HepG2 (cell line): Measurements from ENCODE around the gene TEX22. TPM values are rescaled to one million over a fixed set of nuclear protein-coding genes. Genes with fewer than 3 reads are reported as not detected.
A peak's percentile ranks its signal among the peaks of the same experiment; 100 is the strongest.

ENCODE experiments used
- ARID2 ChIP-seq: sonication (generic); formaldehyde crosslinking; IDR thresholded peaks from 2 replicates; pipeline ENCODE4 v1.8.1; 2022; ENCODE audit warnings: mild to moderate bottlenecking, missing genetic modification reagents, borderline replicate concordance
- ESRRA ChIP-seq: sonication (generic); formaldehyde crosslinking; IDR thresholded peaks from 2 replicates; pipeline ENCODE4 v1.5.1; 2020; ENCODE audit warnings: mild to moderate bottlenecking, low read depth, missing genetic modification reagents
- HDAC1 ChIP-seq: sonication (generic); formaldehyde crosslinking; IDR thresholded peaks from 2 replicates; pipeline ENCODE4 v1.5.1; 2020; ENCODE audit warnings: mild to moderate bottlenecking, missing genetic modification reagents
- NR2F2 ChIP-seq: IDR thresholded peaks from 2 replicates; pipeline ENCODE4 v1.6.1; 2012; ENCODE audit warnings: low read depth, inconsistent platforms, borderline replicate concordance
- PRPF4 ChIP-seq: fragments of 200-400 bp; formaldehyde crosslinking; IDR thresholded peaks from 2 replicates; pipeline ENCODE4 v1.6.1; 2016; ENCODE audit warnings: low read length, low read depth; ENCODE audit not compliant: poor library complexity, severe bottlenecking
- RBAK ChIP-seq: sonication (generic); formaldehyde crosslinking; IDR thresholded peaks from 2 replicates; pipeline ENCODE4 v1.5.1; 2020; ENCODE audit warnings: mild to moderate bottlenecking, missing genetic modification reagents
- ZFYVE20 ChIP-seq: sonication (generic); formaldehyde crosslinking; IDR thresholded peaks from 2 replicates; pipeline ENCODE4 v1.8.0; 2023; ENCODE audit warnings: low read depth, mild to moderate bottlenecking, moderate library complexity, missing genetic modification reagents, borderline replicate concordance
- ZKSCAN1 ChIP-seq: fragments of 150-350 bp; IDR thresholded peaks from 2 replicates; pipeline ENCODE4 v1.6.1; 2014; ENCODE audit warnings: low read length
- ZNF337 ChIP-seq: sonication (generic); formaldehyde crosslinking; IDR thresholded peaks from 2 replicates; pipeline ENCODE4 v1.5.1; 2020; ENCODE audit warnings: missing genetic modification reagents, low read depth, mild to moderate bottlenecking, borderline replicate concordance
- ZNF879 ChIP-seq: sonication (generic); formaldehyde crosslinking; IDR thresholded peaks from 2 replicates; pipeline ENCODE4 v1.8.1; 2023; ENCODE audit warnings: missing genetic modification reagents
- polyA plus RNA-seq, 8 experiments: library from polyadenylated mRNA; depleted of rRNA in 3 of 8; stranded (reverse) in 7 of 8; unstranded in 1 of 8; fragments of >200 nt; fragmentation: Illumina TruSeq in 4 of 8; extraction: Trizol in 4 of 8; gene quantifications; 2 replicates each; pipeline versions ENCODE4 v1.2.1 to v1.2.3, GENCODE V29; 2011 to 2016; ENCODE audit warnings: low read depth in 4 of 8, missing spikeins in 1 of 8, mixed read lengths in 1 of 8; ENCODE audit not compliant: insufficient read depth in 1 of 8
- total RNA-seq, 5 experiments: library from RNA; depleted of rRNA; stranded (reverse); fragments of >200 nt; fragmentation: Illumina TruSeq; extraction: Trizol; gene quantifications; 2 replicates each; pipeline ENCODE4 v1.2.3, GENCODE V29; 2016; ENCODE audit warnings: low read depth in 1 of 5
- TF ChIP-seq, protein P1 (sequence below): sonication (generic); formaldehyde crosslinking; IDR thresholded peaks from 2 replicates; pipeline ENCODE4 v1.9.0; 2021; ENCODE audit warnings: missing genetic modification reagents, borderline replicate concordance
- TF ChIP-seq, protein P2 (sequence below): sonication (generic); formaldehyde crosslinking; IDR thresholded peaks from 2 replicates; pipeline ENCODE4 v1.5.1; 2020; ENCODE audit warnings: mild to moderate bottlenecking, missing genetic modification reagents, moderate library complexity
- TF ChIP-seq, protein P3 (sequence below): sonication (generic); formaldehyde crosslinking; IDR thresholded peaks from 2 replicates; pipeline ENCODE4 v1.8.0; 2023; ENCODE audit warnings: mild to moderate bottlenecking, missing genetic modification reagents
- TF ChIP-seq, protein P4 (sequence below): IDR thresholded peaks from 2 replicates; pipeline ENCODE4 v1.6.1; 2016; ENCODE audit warnings: low read depth
- TF ChIP-seq, protein P5 (sequence below): sonication (generic); formaldehyde crosslinking; conservative IDR thresholded peaks from 2 replicates; pipeline ENCODE4 v1.4.0; 2020; ENCODE audit warnings: missing genetic modification reagents

Gene TEX22
- total and polyA plus RNA-seq, 2 of the 13 experiments (the other 11 are each of a cell fraction or from before 2014, with no cell fraction given): 0.07 to 0.27 TPM

DNA sequence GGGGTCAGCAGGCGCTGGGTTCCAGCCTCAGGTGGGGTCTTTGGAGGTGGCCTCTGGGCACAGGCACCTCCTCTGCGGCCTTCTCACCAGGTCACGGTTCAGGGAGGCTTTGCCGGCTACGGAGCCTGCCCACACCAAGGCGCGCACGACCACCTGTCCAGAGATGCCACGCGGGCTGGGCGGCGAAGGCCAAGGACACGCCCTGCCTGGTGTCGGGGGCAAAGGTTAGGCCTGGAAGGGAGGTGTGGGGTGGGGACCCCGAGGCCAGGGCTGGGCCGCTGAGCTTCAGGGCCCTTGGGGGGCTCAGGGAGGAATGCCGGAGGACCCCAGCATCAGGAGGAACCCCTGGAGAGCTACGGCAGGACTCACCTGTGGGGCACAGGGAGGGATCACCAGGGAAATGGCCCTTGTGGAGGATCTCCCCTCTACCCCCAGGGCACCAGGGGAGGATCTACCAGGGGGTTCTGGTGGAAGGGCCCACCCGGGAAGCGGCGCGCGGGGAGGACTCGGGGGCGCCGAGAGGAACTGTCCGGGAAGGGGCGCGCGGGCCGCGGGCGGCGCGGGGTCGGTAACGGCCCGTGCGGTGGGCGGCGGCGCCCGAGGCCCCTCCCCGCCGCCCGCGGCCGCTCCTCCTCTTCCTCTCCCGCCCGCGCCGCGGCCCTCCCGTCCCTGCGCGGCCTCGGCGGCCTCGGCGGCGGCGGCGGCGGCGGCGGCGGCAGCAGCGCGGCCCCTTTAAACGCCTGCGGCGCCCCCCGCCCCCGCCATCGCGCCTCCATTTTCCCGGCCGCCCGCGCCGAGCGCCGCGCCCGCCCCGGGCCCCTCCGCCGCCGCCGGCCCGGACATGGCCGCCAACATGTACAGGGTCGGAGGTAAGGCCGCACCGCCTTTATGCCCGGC lies 21.1 kb downstream of the TEX22 start, which contains the start of gene MTA1 (continued):
- TF ChIP-seq ARID2 (CRISPR knock-in tag) (peak; percentile 97), ZFYVE20 (CRISPR knock-in tag) (0 out of 2 replicates have a peak, but pooled peaks have one; percentile 39), NR2F2 (no peak), RBAK (CRISPR knock-in tag) (no peak), ZNF337 (CRISPR knock-in tag) (no peak), ZKSCAN1 (no peak), ESRRA (CRISPR knock-in tag) (0 out of 2 replicates have a peak, but pooled peaks have one; percentile 72), HDAC1 (peak; percentile 87), PRPF4 (no peak), ZNF879 (CRISPR knock-in tag) (no peak)
- TF ChIP-seq, protein P1, sequence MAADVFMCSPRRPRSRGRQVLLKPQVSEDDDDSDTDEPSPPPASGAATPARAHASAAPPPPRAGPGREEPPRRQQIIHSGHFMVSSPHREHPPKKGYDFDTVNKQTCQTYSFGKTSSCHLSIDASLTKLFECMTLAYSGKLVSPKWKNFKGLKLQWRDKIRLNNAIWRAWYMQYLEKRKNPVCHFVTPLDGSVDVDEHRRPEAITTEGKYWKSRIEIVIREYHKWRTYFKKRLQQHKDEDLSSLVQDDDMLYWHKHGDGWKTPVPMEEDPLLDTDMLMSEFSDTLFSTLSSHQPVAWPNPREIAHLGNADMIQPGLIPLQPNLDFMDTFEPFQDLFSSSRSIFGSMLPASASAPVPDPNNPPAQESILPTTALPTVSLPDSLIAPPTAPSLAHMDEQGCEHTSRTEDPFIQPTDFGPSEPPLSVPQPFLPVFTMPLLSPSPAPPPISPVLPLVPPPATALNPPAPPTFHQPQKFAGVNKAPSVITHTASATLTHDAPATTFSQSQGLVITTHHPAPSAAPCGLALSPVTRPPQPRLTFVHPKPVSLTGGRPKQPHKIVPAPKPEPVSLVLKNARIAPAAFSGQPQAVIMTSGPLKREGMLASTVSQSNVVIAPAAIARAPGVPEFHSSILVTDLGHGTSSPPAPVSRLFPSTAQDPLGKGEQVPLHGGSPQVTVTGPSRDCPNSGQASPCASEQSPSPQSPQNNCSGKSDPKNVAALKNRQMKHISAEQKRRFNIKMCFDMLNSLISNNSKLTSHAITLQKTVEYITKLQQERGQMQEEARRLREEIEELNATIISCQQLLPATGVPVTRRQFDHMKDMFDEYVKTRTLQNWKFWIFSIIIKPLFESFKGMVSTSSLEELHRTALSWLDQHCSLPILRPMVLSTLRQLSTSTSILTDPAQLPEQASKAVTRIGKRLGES (CRISPR knock-in tag): no peak
- TF ChIP-seq, protein P2, sequence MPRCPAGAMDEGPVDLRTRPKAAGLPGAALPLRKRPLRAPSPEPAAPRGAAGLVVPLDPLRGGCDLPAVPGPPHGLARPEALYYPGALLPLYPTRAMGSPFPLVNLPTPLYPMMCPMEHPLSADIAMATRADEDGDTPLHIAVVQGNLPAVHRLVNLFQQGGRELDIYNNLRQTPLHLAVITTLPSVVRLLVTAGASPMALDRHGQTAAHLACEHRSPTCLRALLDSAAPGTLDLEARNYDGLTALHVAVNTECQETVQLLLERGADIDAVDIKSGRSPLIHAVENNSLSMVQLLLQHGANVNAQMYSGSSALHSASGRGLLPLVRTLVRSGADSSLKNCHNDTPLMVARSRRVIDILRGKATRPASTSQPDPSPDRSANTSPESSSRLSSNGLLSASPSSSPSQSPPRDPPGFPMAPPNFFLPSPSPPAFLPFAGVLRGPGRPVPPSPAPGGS (CRISPR knock-in tag): 0 out of 2 replicates have a peak, but pooled peaks have one; percentile 40
- TF ChIP-seq, protein P3, sequence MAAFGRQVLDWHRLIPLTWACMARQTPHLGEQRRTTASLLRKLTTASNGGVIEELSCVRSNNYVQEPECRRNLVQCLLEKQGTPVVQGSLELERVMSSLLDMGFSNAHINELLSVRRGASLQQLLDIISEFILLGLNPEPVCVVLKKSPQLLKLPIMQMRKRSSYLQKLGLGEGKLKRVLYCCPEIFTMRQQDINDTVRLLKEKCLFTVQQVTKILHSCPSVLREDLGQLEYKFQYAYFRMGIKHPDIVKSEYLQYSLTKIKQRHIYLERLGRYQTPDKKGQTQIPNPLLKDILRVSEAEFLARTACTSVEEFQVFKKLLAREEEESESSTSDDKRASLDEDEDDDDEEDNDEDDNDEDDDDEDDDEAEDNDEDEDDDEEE (CRISPR knock-in tag): 0 out of 2 replicates have a peak, but pooled peaks have one; percentile 80
- TF ChIP-seq, protein P4, sequence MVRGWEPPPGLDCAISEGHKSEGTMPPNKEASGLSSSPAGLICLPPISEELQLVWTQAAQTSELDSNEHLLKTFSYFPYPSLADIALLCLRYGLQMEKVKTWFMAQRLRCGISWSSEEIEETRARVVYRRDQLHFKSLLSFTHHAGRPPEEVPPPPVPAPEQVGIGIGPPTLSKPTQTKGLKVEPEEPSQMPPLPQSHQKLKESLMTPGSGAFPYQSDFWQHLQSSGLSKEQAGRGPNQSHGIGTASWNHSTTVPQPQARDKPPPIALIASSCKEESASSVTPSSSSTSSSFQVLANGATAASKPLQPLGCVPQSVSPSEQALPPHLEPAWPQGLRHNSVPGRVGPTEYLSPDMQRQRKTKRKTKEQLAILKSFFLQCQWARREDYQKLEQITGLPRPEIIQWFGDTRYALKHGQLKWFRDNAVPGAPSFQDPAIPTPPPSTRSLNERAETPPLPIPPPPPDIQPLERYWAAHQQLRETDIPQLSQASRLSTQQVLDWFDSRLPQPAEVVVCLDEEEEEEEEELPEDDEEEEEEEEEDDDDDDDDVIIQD: no peak
- TF ChIP-seq, protein P5, sequence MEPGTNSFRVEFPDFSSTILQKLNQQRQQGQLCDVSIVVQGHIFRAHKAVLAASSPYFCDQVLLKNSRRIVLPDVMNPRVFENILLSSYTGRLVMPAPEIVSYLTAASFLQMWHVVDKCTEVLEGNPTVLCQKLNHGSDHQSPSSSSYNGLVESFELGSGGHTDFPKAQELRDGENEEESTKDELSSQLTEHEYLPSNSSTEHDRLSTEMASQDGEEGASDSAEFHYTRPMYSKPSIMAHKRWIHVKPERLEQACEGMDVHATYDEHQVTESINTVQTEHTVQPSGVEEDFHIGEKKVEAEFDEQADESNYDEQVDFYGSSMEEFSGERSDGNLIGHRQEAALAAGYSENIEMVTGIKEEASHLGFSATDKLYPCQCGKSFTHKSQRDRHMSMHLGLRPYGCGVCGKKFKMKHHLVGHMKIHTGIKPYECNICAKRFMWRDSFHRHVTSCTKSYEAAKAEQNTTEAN (CRISPR knock-in tag): peak; percentile 23; the same call in 1 of the 2 replicates
